Neural cell (in vitro differentiated cells): ENCODE data around the gene MID1. TPM values are rescaled to one million over a fixed set of nuclear protein-coding genes. Genes with fewer than 3 reads are reported as not detected.

ENCODE experiments used
- H2AFZ ChIP-seq: fragments of 200-600, 300-800 bp; sonication (generic), shearing (Covaris generic); 2 replicates; pipeline ENCODE4 v1.6.0; 2014; ENCODE audit warnings: low read depth, mild to moderate bottlenecking, antibody characterized with exemption, low read length, moderate library complexity
- H3F3A ChIP-seq: fragments of 200-600 bp; shearing (Covaris generic); 2 replicates; pipeline ENCODE4 v1.6.1; 2016; ENCODE audit warnings: mild to moderate bottlenecking, moderate library complexity, mixed read lengths, antibody characterized with exemption, low read length; ENCODE audit not compliant: insufficient read depth, poor library complexity, severe bottlenecking
- H3K27ac ChIP-seq: fragments of 200-600, 300-800 bp; sonication (generic), shearing (Covaris generic); 2 replicates; pipeline ENCODE4 v1.5.1; 2014; ENCODE audit warnings: mild to moderate bottlenecking, low read length, moderate library complexity
- H3K27me3 ChIP-seq: fragments of 300-800, 200-600 bp; sonication (generic), shearing (Covaris generic); 2 replicates; pipeline ENCODE4 v1.6.0; 2014; ENCODE audit warnings: mild to moderate bottlenecking, low read depth, low read length, moderate library complexity; ENCODE audit not compliant: insufficient read depth
- H3K36me3 ChIP-seq: fragments of 300-800, 200-600 bp; sonication (generic), shearing (Covaris generic); 2 replicates; pipeline ENCODE4 v1.5.1; 2014; ENCODE audit warnings: mild to moderate bottlenecking, antibody characterized with exemption, low read length, moderate library complexity; ENCODE audit not compliant: insufficient read depth
- H3K4me2 ChIP-seq: fragments of 300-800, 200-600 bp; sonication (generic), shearing (Covaris generic); 2 replicates; pipeline ENCODE4 v1.6.0; 2014; ENCODE audit warnings: mild to moderate bottlenecking, low read length
- H3K4me3 ChIP-seq: fragments of 300-800, 200-600 bp; sonication (generic), shearing (Covaris generic); 2 replicates; pipeline ENCODE4 v1.5.1; 2014; ENCODE audit warnings: mild to moderate bottlenecking, low read length, moderate library complexity
- H3K79me2 ChIP-seq: fragments of 200-600 bp; shearing (Covaris generic); replicated peaks from 2 replicates; pipeline ENCODE4 v1.6.0; 2014; ENCODE audit warnings: mild to moderate bottlenecking, low read length, moderate library complexity; ENCODE audit not compliant: insufficient read depth
- H3K9ac ChIP-seq: fragments of 300-800, 200-600 bp; sonication (generic), shearing (Covaris generic); 2 replicates; pipeline ENCODE4 v1.6.1; 2016; ENCODE audit warnings: mild to moderate bottlenecking, low read length, mixed read lengths
- H3K9me2 ChIP-seq: fragments of 200-600 bp; shearing (Covaris generic); 2 replicates; pipeline ENCODE4 v1.6.1; 2016; ENCODE audit warnings: mild to moderate bottlenecking, low read length, mixed read lengths; ENCODE audit not compliant: insufficient read depth
- H3K9me3 ChIP-seq: fragments of 200-600, 300-800 bp; sonication (generic), shearing (Covaris generic); 2 replicates; pipeline ENCODE4 v1.6.1; 2016; ENCODE audit warnings: mild to moderate bottlenecking, mixed run types, low read length, moderate library complexity, mixed read lengths
- H4K20me1 ChIP-seq: fragments of 200-600 bp; shearing (Covaris generic); 2 replicates; pipeline ENCODE4 v1.6.1; 2016; ENCODE audit warnings: mild to moderate bottlenecking, mixed run types; ENCODE audit not compliant: insufficient read depth
- EP300 ChIP-seq: fragments of 450-650 bp; conservative IDR thresholded peaks from 2 replicates; pipeline ENCODE4 v1.6.1; 2014; ENCODE audit warnings: antibody characterized with exemption, mild to moderate bottlenecking, moderate library complexity; ENCODE audit not compliant: poor library complexity, severe bottlenecking
- EZH2 ChIP-seq: fragments of 200-600, 300-800 bp; shearing (Covaris generic), sonication (generic); IDR thresholded peaks from 2 replicates; pipeline ENCODE4 v1.6.1; 2014; ENCODE audit warnings: antibody characterized with exemption, low read length, borderline replicate concordance, mild to moderate bottlenecking; ENCODE audit not compliant: insufficient read depth, poor library complexity, severe bottlenecking
- MXI1 ChIP-seq: fragments of 450-650 bp; conservative IDR thresholded peaks from 2 replicates; pipeline ENCODE4 v1.6.1; 2014; ENCODE audit warnings: antibody characterized with exemption, mild to moderate bottlenecking; ENCODE audit not compliant: poor library complexity, severe bottlenecking
- POLR2AphosphoS5 ChIP-seq: IDR thresholded peaks from 2 replicates; pipeline ENCODE4 v1.6.1; 2012
- RAD21 ChIP-seq: fragments of 450-650 bp; conservative IDR thresholded peaks from 2 replicates; pipeline ENCODE4 v1.6.1; 2014; ENCODE audit warnings: antibody characterized with exemption, mild to moderate bottlenecking, moderate library complexity
- SMC3 ChIP-seq: fragments of 450-650 bp; conservative IDR thresholded peaks from 2 replicates; pipeline ENCODE4 v1.6.1; 2014; ENCODE audit warnings: antibody characterized with exemption, mild to moderate bottlenecking, moderate library complexity; ENCODE audit not compliant: poor library complexity
- TAF1 ChIP-seq: IDR thresholded peaks from 2 replicates; pipeline ENCODE4 v1.6.1; 2012; ENCODE audit warnings: low read depth
- polyA plus RNA-seq: library from polyadenylated mRNA; depleted of rRNA; stranded (reverse); fragments of >200 nt; gene quantifications from 2 replicates; pipeline ENCODE4 v1.2.3, GENCODE V29; 2014
- TF ChIP-seq, protein P1 (sequence below): fragments of 450-650 bp; IDR thresholded peaks from 2 replicates; pipeline ENCODE4 v1.5.1; 2014; ENCODE audit warnings: antibody characterized with exemption, mild to moderate bottlenecking, moderate library complexity; ENCODE audit not compliant: poor library complexity, severe bottlenecking
- TF ChIP-seq, protein P2 (sequence below): IDR thresholded peaks from 2 replicates; pipeline ENCODE4 v1.6.1; 2012; ENCODE audit warnings: borderline replicate concordance

MID1 gene
- polyA plus RNA-seq, 1 donor from 2014 or later: 16.6 TPM

DNA sequence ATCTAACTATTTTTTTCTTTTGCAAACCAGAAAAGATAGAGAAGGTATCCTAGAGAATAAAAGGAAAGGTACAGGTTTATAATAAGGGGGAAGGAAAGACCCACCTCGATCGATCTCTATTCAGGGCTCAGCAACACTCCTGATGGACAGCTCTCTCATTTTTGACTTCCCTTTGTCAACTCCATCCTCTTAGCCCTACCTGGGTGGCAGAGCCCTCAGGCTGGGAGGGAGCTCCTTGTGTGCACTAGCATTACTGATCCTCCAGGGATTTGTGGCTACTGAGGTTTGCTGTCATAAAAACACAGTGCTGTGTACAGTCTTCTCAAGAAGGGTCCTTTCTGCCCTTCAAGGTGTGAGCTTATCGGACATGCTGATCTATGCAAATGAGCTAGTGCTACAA lies 111.0 kb downstream of the MID1 start:
- TF ChIP-seq, protein P1, sequence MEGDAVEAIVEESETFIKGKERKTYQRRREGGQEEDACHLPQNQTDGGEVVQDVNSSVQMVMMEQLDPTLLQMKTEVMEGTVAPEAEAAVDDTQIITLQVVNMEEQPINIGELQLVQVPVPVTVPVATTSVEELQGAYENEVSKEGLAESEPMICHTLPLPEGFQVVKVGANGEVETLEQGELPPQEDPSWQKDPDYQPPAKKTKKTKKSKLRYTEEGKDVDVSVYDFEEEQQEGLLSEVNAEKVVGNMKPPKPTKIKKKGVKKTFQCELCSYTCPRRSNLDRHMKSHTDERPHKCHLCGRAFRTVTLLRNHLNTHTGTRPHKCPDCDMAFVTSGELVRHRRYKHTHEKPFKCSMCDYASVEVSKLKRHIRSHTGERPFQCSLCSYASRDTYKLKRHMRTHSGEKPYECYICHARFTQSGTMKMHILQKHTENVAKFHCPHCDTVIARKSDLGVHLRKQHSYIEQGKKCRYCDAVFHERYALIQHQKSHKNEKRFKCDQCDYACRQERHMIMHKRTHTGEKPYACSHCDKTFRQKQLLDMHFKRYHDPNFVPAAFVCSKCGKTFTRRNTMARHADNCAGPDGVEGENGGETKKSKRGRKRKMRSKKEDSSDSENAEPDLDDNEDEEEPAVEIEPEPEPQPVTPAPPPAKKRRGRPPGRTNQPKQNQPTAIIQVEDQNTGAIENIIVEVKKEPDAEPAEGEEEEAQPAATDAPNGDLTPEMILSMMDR: no peak
- TF ChIP-seq RAD21: no peak
- TF ChIP-seq SMC3: no peak
- TF ChIP-seq, protein P2, sequence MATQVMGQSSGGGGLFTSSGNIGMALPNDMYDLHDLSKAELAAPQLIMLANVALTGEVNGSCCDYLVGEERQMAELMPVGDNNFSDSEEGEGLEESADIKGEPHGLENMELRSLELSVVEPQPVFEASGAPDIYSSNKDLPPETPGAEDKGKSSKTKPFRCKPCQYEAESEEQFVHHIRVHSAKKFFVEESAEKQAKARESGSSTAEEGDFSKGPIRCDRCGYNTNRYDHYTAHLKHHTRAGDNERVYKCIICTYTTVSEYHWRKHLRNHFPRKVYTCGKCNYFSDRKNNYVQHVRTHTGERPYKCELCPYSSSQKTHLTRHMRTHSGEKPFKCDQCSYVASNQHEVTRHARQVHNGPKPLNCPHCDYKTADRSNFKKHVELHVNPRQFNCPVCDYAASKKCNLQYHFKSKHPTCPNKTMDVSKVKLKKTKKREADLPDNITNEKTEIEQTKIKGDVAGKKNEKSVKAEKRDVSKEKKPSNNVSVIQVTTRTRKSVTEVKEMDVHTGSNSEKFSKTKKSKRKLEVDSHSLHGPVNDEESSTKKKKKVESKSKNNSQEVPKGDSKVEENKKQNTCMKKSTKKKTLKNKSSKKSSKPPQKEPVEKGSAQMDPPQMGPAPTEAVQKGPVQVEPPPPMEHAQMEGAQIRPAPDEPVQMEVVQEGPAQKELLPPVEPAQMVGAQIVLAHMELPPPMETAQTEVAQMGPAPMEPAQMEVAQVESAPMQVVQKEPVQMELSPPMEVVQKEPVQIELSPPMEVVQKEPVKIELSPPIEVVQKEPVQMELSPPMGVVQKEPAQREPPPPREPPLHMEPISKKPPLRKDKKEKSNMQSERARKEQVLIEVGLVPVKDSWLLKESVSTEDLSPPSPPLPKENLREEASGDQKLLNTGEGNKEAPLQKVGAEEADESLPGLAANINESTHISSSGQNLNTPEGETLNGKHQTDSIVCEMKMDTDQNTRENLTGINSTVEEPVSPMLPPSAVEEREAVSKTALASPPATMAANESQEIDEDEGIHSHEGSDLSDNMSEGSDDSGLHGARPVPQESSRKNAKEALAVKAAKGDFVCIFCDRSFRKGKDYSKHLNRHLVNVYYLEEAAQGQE: no peak
- TF ChIP-seq EZH2: no peak
- no peak for TF ChIP-seq TAF1
- TF ChIP-seq POLR2AphosphoS5: no peak
- no peak for TF ChIP-seq EP300
- no peak for TF ChIP-seq MXI1
- Histone ChIP-seq H3K9me2 (no peaks in the 10 kb centered on the region), H2AFZ (no peak overlapping the region), H3K36me3 (no peaks in the 10 kb centered on the region), H3K4me3 (no peak overlapping the region), H3K9me3 (no peaks in the 10 kb centered on the region), H3K9ac (no peak overlapping the region), H4K20me1 (no peaks in the 10 kb centered on the region), H3K79me2 (no peaks in the 10 kb centered on the region), H3F3A (no peaks in the 10 kb centered on the region), H3K4me2 (no peak overlapping the region), H3K27me3 (no peaks in the 10 kb centered on the region), H3K27ac (no peak overlapping the region)

DNA sequence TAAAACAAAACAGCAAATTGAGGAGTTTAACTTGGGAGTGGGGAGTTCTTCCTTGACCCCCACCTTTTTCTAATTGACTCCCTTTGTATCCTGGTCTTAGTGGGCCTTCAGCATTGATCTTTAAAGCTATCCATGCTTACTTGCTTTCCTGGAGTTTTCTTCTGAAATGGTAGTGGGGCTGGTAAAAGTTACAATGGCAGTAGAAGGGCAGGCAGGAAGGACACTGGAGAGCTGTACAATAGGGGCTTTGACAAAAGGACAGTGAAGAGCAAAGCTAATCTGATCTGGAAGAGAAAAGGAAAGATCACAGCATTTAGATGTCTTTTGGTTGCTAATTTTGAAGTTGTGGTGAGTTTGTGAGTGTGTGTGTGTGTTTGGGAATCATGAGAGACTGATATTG lies 111.5 kb downstream of the MID1 start:
- Histone ChIP-seq H3K27me3 (no peaks in the 10 kb centered on the region), H4K20me1 (no peaks in the 10 kb centered on the region), H2AFZ (no peak overlapping the region), H3K79me2 (no peaks in the 10 kb centered on the region), H3K36me3 (no peaks in the 10 kb centered on the region), H3K9me3 (no peaks in the 10 kb centered on the region), H3K9me2 (no peaks in the 10 kb centered on the region), H3F3A (no peaks in the 10 kb centered on the region), H3K4me2 (no peak overlapping the region), H3K4me3 (no peak overlapping the region), H3K27ac (no peak overlapping the region), H3K9ac (no peak overlapping the region)
- TF ChIP-seq, protein P2: no peak
- TF ChIP-seq EP300: no peak
- TF ChIP-seq EZH2: no peak
- TF ChIP-seq RAD21: no peak
- TF ChIP-seq MXI1: no peak
- no peak for TF ChIP-seq TAF1
- no peak for TF ChIP-seq POLR2AphosphoS5
- TF ChIP-seq SMC3: no peak
- TF ChIP-seq, protein P1: no peak
